ENCODE data around the gene AMTN.
"Not testable (repeated sequence)": the region's sequence is repeated elsewhere in the genome, so short reads cannot be mapped to it uniquely, and the experiment has no call there.

The AMTN gene

GRCh38 chr4:70518716-70519115, 347 bp downstream of the AMTN start:
- H3K4me2 ChIP-seq (ENCODE audit: low read length) = no peak overlapping the region
- no peak overlapping the region for H3K4me3 ChIP-seq (ENCODE audit: low read length)
- H3K4me1 ChIP-seq (ENCODE audit: control insufficient read depth, insufficient read depth, low read length) = no peaks in the 10 kb centered on the region
- no peak overlapping the region for H3K9ac ChIP-seq (ENCODE audit: low read depth, low read length)
- no peaks in the 10 kb centered on the region for H3K36me3 ChIP-seq (ENCODE audit: insufficient read depth, low read length)
- H3K27me3 ChIP-seq (ENCODE audit: control insufficient read depth, insufficient read depth, low read length) = no peaks in the 10 kb centered on the region
- no peaks in the 10 kb centered on the region for H3K9me3 ChIP-seq (replicated peaks; ENCODE audit: low read length)

- no peaks in the 10 kb centered on the region for H3K27me3 ChIP-seq (ENCODE audit: control insufficient read depth, insufficient read depth, low read length)
These were observed 4.3 kb downstream of the AMTN start for GRCh38 chr4:70522626-70523025.

GRCh38 chr4:70530997-70531396, 12.6 kb downstream of the AMTN start:
- Histone ChIP-seq H3K27me3 (ENCODE audit: control insufficient read depth, insufficient read depth, low read length) (no peaks in the 10 kb centered on the region), H3K9me3 (replicated peaks; ENCODE audit: low read length) (no peaks in the 10 kb centered on the region), H3K4me3 (ENCODE audit: low read length) (no peak overlapping the region), H3K4me1 (ENCODE audit: control insufficient read depth, insufficient read depth, low read length) (no peaks in the 10 kb centered on the region), H3K9ac (ENCODE audit: low read depth, low read length) (no peak overlapping the region), H3K36me3 (ENCODE audit: insufficient read depth, low read length) (no peaks in the 10 kb centered on the region), H3K4me2 (ENCODE audit: low read length) (no peak overlapping the region)

More at GRCh38 chr4:70522626-70523025, 4.3 kb downstream of the AMTN start:
- no peaks in the 10 kb centered on the region for H3K9me3 ChIP-seq (replicated peaks; ENCODE audit: low read length)
- H3K4me1 ChIP-seq (ENCODE audit: control insufficient read depth, insufficient read depth, low read length) = no peaks in the 10 kb centered on the region
- no peak overlapping the region for H3K4me2 ChIP-seq (ENCODE audit: low read length)
- no peaks in the 10 kb centered on the region for H3K36me3 ChIP-seq (ENCODE audit: insufficient read depth, low read length)
- no peak overlapping the region for H3K4me3 ChIP-seq (ENCODE audit: low read length)
- H3K9ac ChIP-seq (ENCODE audit: low read depth, low read length) = no peak overlapping the region

GRCh38 chr4:70531981-70532380, 13.6 kb downstream of the AMTN start:
- Histone ChIP-seq H3K4me2 (ENCODE audit: low read length) (no peak overlapping the region), H3K4me1 (ENCODE audit: control insufficient read depth, insufficient read depth, low read length) (no peaks in the 10 kb centered on the region), H3K9me3 (replicated peaks; ENCODE audit: low read length) (no peaks in the 10 kb centered on the region), H3K36me3 (ENCODE audit: insufficient read depth, low read length) (no peaks in the 10 kb centered on the region), H3K9ac (ENCODE audit: low read depth, low read length) (no peak overlapping the region), H3K27me3 (ENCODE audit: control insufficient read depth, insufficient read depth, low read length) (no peaks in the 10 kb centered on the region), H3K4me3 (ENCODE audit: low read length) (no peak overlapping the region)

- no peaks in the 10 kb centered on the region for H3K27me3 ChIP-seq (ENCODE audit: control insufficient read depth, insufficient read depth, low read length)
- no peak overlapping the region for H3K4me3 ChIP-seq (ENCODE audit: low read length)
- no peaks in the 10 kb centered on the region for H3K9me3 ChIP-seq (replicated peaks; ENCODE audit: low read length)
- H3K9ac ChIP-seq (ENCODE audit: low read depth, low read length) = no peak overlapping the region
- no peak overlapping the region for H3K4me2 ChIP-seq (ENCODE audit: low read length)
- H3K36me3 ChIP-seq (ENCODE audit: insufficient read depth, low read length) = no peaks in the 10 kb centered on the region
- H3K4me1 ChIP-seq (ENCODE audit: control insufficient read depth, insufficient read depth, low read length) = no peaks in the 10 kb centered on the region
These were observed 14.8 kb downstream of the AMTN start for GRCh38 chr4:70533211-70533610.

- no peak overlapping the region for H3K9ac ChIP-seq (ENCODE audit: low read depth, low read length)
- H3K4me1 ChIP-seq (ENCODE audit: control insufficient read depth, insufficient read depth, low read length) = no peaks in the 10 kb centered on the region
- no peaks in the 10 kb centered on the region for H3K36me3 ChIP-seq (ENCODE audit: insufficient read depth, low read length)
- no peak overlapping the region for H3K4me3 ChIP-seq (ENCODE audit: low read length)
- H3K27me3 ChIP-seq (ENCODE audit: control insufficient read depth, insufficient read depth, low read length) = no peaks in the 10 kb centered on the region
- H3K9me3 ChIP-seq (replicated peaks; ENCODE audit: low read length) = no peaks in the 10 kb centered on the region
- H3K4me2 ChIP-seq (ENCODE audit: low read length) = no peak overlapping the region
These were observed 15.4 kb downstream of the AMTN start for GRCh38 chr4:70533791-70534190.

- H3K9ac ChIP-seq (ENCODE audit: low read depth, low read length); H3K27me3 ChIP-seq (ENCODE audit: control insufficient read depth, insufficient read depth, low read length); H3K4me2 ChIP-seq (ENCODE audit: low read length); H3K4me3 ChIP-seq (ENCODE audit: low read length); H3K9me3 ChIP-seq (replicated peaks; ENCODE audit: low read length); H3K36me3 ChIP-seq (ENCODE audit: insufficient read depth, low read length); H3K4me1 ChIP-seq (ENCODE audit: control insufficient read depth, insufficient read depth, low read length): not testable (repeated sequence)
These were observed 16.5 kb downstream of the AMTN start for GRCh38 chr4:70534886-70535285.

GRCh38 chr4:70538869-70539268, 20.5 kb downstream of the AMTN start:
- no peaks in the 10 kb centered on the region for H3K4me1 ChIP-seq (ENCODE audit: control insufficient read depth, insufficient read depth, low read length)
- no peaks in the 10 kb centered on the region for H3K27me3 ChIP-seq (ENCODE audit: control insufficient read depth, insufficient read depth, low read length)
- H3K4me3 ChIP-seq (ENCODE audit: low read length) = no peak overlapping the region
- H3K9ac ChIP-seq (ENCODE audit: low read depth, low read length) = no peak overlapping the region
- no peaks in the 10 kb centered on the region for H3K36me3 ChIP-seq (ENCODE audit: insufficient read depth, low read length)
- H3K4me2 ChIP-seq (ENCODE audit: low read length) = no peak overlapping the region
- no peaks in the 10 kb centered on the region for H3K9me3 ChIP-seq (replicated peaks; ENCODE audit: low read length)

GRCh38 chr4:70544279-70544868, 26.0 kb downstream of the AMTN start:
- Histone ChIP-seq H3K9ac (ENCODE audit: low read depth, low read length) (no peak overlapping the region), H3K36me3 (ENCODE audit: insufficient read depth, low read length) (no peaks in the 10 kb centered on the region), H3K27me3 (ENCODE audit: control insufficient read depth, insufficient read depth, low read length) (no peaks in the 10 kb centered on the region), H3K9me3 (replicated peaks; ENCODE audit: low read length) (no peaks in the 10 kb centered on the region), H3K4me2 (ENCODE audit: low read length) (no peak overlapping the region), H3K4me1 (ENCODE audit: control insufficient read depth, insufficient read depth, low read length) (no peaks in the 10 kb centered on the region), H3K4me3 (ENCODE audit: low read length) (no peak overlapping the region)

- Histone ChIP-seq H3K4me1 (ENCODE audit: control insufficient read depth, insufficient read depth, low read length) (no peaks in the 10 kb centered on the region), H3K4me2 (ENCODE audit: low read length) (no peak overlapping the region), H3K9me3 (replicated peaks; ENCODE audit: low read length) (no peaks in the 10 kb centered on the region), H3K27me3 (ENCODE audit: control insufficient read depth, insufficient read depth, low read length) (no peaks in the 10 kb centered on the region), H3K36me3 (ENCODE audit: insufficient read depth, low read length) (no peaks in the 10 kb centered on the region), H3K9ac (ENCODE audit: low read depth, low read length) (no peak overlapping the region), H3K4me3 (ENCODE audit: low read length) (no peak overlapping the region)
These were observed 38.5 kb downstream of the AMTN start for GRCh38 chr4:70556856-70557255.

- Histone ChIP-seq H3K9me3 (replicated peaks; ENCODE audit: low read length) (no peaks in the 10 kb centered on the region), H3K27me3 (ENCODE audit: control insufficient read depth, insufficient read depth, low read length) (no peaks in the 10 kb centered on the region), H3K4me3 (ENCODE audit: low read length) (no peak overlapping the region), H3K4me1 (ENCODE audit: control insufficient read depth, insufficient read depth, low read length) (no peaks in the 10 kb centered on the region), H3K36me3 (ENCODE audit: insufficient read depth, low read length) (no peaks in the 10 kb centered on the region), H3K9ac (ENCODE audit: low read depth, low read length) (no peak overlapping the region), H3K4me2 (ENCODE audit: low read length) (no peak overlapping the region)
These were observed 41.0 kb downstream of the AMTN start for GRCh38 chr4:70559211-70559830.

GRCh38 chr4:70559924-70560323, 41.6 kb downstream of the AMTN start:
- Histone ChIP-seq H3K36me3 (ENCODE audit: insufficient read depth, low read length) (no peaks in the 10 kb centered on the region), H3K4me2 (ENCODE audit: low read length) (no peak overlapping the region), H3K9ac (ENCODE audit: low read depth, low read length) (no peak overlapping the region), H3K4me3 (ENCODE audit: low read length) (no peak overlapping the region), H3K4me1 (ENCODE audit: control insufficient read depth, insufficient read depth, low read length) (no peaks in the 10 kb centered on the region), H3K9me3 (replicated peaks; ENCODE audit: low read length) (no peaks in the 10 kb centered on the region), H3K27me3 (ENCODE audit: control insufficient read depth, insufficient read depth, low read length) (no peaks in the 10 kb centered on the region)

Data from skeletal muscle satellite cell (primary cell).